ENCODE measurements around the gene C16orf82.

C16orf82 gene

GRCh38 chr16:27025581-27025980 is 41.1 kb upstream of the C16orf82 start:
- no peak for TF ChIP-seq EZH2 (IDR thresholded peaks at IDR 0.05; ENCODE audit: borderline replicate concordance, low read depth, low read length, severe bottlenecking)
- TF ChIP-seq, protein P1, sequence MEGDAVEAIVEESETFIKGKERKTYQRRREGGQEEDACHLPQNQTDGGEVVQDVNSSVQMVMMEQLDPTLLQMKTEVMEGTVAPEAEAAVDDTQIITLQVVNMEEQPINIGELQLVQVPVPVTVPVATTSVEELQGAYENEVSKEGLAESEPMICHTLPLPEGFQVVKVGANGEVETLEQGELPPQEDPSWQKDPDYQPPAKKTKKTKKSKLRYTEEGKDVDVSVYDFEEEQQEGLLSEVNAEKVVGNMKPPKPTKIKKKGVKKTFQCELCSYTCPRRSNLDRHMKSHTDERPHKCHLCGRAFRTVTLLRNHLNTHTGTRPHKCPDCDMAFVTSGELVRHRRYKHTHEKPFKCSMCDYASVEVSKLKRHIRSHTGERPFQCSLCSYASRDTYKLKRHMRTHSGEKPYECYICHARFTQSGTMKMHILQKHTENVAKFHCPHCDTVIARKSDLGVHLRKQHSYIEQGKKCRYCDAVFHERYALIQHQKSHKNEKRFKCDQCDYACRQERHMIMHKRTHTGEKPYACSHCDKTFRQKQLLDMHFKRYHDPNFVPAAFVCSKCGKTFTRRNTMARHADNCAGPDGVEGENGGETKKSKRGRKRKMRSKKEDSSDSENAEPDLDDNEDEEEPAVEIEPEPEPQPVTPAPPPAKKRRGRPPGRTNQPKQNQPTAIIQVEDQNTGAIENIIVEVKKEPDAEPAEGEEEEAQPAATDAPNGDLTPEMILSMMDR (IDR thresholded peaks at IDR 0.05; ENCODE audit: borderline replicate concordance, extremely low read depth, low read length, poor library complexity, severe bottlenecking), result no peak

DNA sequence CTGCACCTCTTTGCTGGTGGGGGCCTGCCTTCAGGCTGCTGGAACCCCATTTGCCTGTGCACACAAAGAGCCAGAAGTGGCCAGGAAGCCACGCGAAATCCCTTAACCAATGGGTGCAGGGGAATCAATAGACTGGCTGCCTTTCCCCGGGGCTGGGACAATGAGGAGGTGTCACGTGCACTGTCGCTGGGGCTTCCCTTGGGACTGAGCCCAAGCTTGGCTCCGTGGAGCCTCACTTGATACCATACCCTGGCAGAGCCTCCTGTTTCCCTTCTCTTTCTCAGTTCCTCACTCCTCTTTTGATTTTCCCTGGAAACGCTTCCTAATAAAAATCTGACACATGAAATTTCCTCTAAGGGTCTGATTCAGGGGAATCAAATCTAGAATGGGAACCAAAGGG is 38.8 kb upstream of the C16orf82 start:
- Histone ChIP-seq H3K79me2 (ENCODE audit: insufficient read depth, low read length) (no peaks in the 10 kb centered on the region), H3K4me2 (ENCODE audit: insufficient read depth, low read length) (no peak overlapping the region), H3K36me3 (ENCODE audit: insufficient read depth, low read length) (no peaks in the 10 kb centered on the region), H3K9me3 (ENCODE audit: insufficient read depth, low read length, severe bottlenecking) (no peaks in the 10 kb centered on the region), H3K9ac (ENCODE audit: low read depth, low read length) (no peak overlapping the region), H3K27ac (ENCODE audit: low read length) (no peak overlapping the region), H3K4me1 (ENCODE audit: insufficient read depth, low read length) (no peaks in the 10 kb centered on the region), H2AFZ (ENCODE audit: low read depth, low read length) (no peak overlapping the region), H3K27me3 (ENCODE audit: insufficient read depth, low read length, poor library complexity) (no peaks in the 10 kb centered on the region), H3K4me3 (ENCODE audit: low read depth in 1 of 2, low read length in 2 of 2) (no peak overlapping the region), H4K20me1 (ENCODE audit: insufficient read depth, low read length) (no peaks in the 10 kb centered on the region)
- TF ChIP-seq, protein P1 (IDR thresholded peaks at IDR 0.05; ENCODE audit: borderline replicate concordance, extremely low read depth, low read length, poor library complexity, severe bottlenecking), result no peak
- no peak for TF ChIP-seq EZH2 (IDR thresholded peaks at IDR 0.05; ENCODE audit: borderline replicate concordance, low read depth, low read length, severe bottlenecking)
- no peak for ATAC-seq (ENCODE audit: insufficient read depth, low read depth)
- DNase-seq, result no peak

More at GRCh38 chr16:27025581-27025980, 41.1 kb upstream of the C16orf82 start:
- no peaks in the 10 kb centered on the region for H3K9me3 ChIP-seq (ENCODE audit: insufficient read depth, low read length, severe bottlenecking)
- H3K27ac ChIP-seq (ENCODE audit: low read length), result no peak overlapping the region
- no peaks in the 10 kb centered on the region for H3K27me3 ChIP-seq (ENCODE audit: insufficient read depth, low read length, poor library complexity)
- no peak overlapping the region for H3K9ac ChIP-seq (ENCODE audit: low read depth, low read length)
- no peaks in the 10 kb centered on the region for H4K20me1 ChIP-seq (ENCODE audit: insufficient read depth, low read length)
- no peak overlapping the region for H2AFZ ChIP-seq (ENCODE audit: low read depth, low read length)
- H3K4me1 ChIP-seq (ENCODE audit: insufficient read depth, low read length), result no peaks in the 10 kb centered on the region
- H3K79me2 ChIP-seq (ENCODE audit: insufficient read depth, low read length), result no peaks in the 10 kb centered on the region
- H3K4me3 ChIP-seq (ENCODE audit: low read depth in 1 of 2, low read length in 2 of 2), result no peak overlapping the region
- DNase-seq, result no peak
- H3K36me3 ChIP-seq (ENCODE audit: insufficient read depth, low read length), result no peaks in the 10 kb centered on the region
- H3K4me2 ChIP-seq (ENCODE audit: insufficient read depth, low read length), result no peak overlapping the region
- no peak for ATAC-seq (ENCODE audit: insufficient read depth, low read depth)

DNA sequence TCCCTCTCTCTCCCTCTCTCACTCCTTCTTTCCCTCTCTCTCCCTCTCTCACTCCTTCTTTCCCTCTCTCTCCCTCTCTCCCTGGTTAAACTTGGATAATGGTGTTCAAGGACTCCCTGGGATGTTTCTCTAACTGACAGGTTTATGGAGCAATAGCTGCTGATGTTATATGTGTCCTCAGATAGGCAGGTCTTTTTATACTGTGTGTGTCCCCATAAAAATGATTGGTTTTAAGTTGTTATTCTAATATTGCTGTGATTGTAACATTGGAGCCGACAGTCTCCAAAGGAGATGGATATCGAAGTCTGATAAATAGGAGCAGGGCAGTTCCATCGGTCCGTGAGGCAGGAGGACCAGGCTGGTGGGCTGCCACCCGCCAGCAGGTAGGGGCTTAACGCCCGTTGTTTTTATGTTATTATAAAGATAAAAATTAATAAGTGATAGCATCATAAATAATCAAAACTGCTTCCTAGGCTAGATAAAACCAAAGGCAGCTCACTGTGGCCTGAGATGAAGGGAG is 38.1 kb upstream of the C16orf82 start:
- Histone ChIP-seq H3K9me3 (ENCODE audit: insufficient read depth, low read length, severe bottlenecking) (no peaks in the 10 kb centered on the region), H3K27ac (ENCODE audit: low read length) (no peak overlapping the region), H3K4me3 (ENCODE audit: low read depth in 1 of 2, low read length in 2 of 2) (no peak overlapping the region), H4K20me1 (ENCODE audit: insufficient read depth, low read length) (no peaks in the 10 kb centered on the region), H3K36me3 (ENCODE audit: insufficient read depth, low read length) (no peaks in the 10 kb centered on the region), H3K9ac (ENCODE audit: low read depth, low read length) (no peak overlapping the region), H3K4me1 (ENCODE audit: insufficient read depth, low read length) (no peaks in the 10 kb centered on the region), H2AFZ (ENCODE audit: low read depth, low read length) (no peak overlapping the region), H3K27me3 (ENCODE audit: insufficient read depth, low read length, poor library complexity) (no peaks in the 10 kb centered on the region), H3K4me2 (ENCODE audit: insufficient read depth, low read length) (no peak overlapping the region), H3K79me2 (ENCODE audit: insufficient read depth, low read length) (no peaks in the 10 kb centered on the region)
- TF ChIP-seq, protein P1 (IDR thresholded peaks at IDR 0.05; ENCODE audit: borderline replicate concordance, extremely low read depth, low read length, poor library complexity, severe bottlenecking), result no peak
- TF ChIP-seq EZH2 (IDR thresholded peaks at IDR 0.05; ENCODE audit: borderline replicate concordance, low read depth, low read length, severe bottlenecking), result no peak
- no peak for DNase-seq
- no peak for ATAC-seq (ENCODE audit: insufficient read depth, low read depth)

DNA sequence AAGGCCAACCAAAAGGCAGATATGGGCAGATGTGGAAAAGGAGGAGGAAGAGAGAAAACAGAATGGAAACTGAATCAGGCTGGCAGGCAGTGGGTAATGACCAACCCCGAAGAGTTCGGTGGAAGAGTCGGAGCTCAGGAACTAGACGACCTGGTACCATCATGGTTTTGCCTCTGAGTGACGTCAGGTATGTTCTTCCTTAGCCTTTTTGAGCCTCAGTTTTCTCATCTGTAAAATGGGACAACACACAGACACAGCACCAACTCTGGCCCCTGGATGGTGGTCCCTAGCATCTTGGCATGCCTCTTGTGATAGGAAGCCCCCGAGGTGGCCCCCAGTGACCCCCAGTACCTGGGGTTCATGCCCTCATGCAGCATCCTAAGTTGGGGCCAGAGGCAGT is 37.2 kb upstream of the C16orf82 start:
- H3K27ac ChIP-seq (ENCODE audit: low read length), result no peak overlapping the region
- H3K27me3 ChIP-seq (ENCODE audit: insufficient read depth, low read length, poor library complexity), result no peaks in the 10 kb centered on the region
- no peak overlapping the region for H3K4me2 ChIP-seq (ENCODE audit: insufficient read depth, low read length)
- DNase-seq (no peak), ATAC-seq (ENCODE audit: insufficient read depth, low read depth) (no peak)
- H3K36me3 ChIP-seq (ENCODE audit: insufficient read depth, low read length), result no peaks in the 10 kb centered on the region
- no peaks in the 10 kb centered on the region for H3K79me2 ChIP-seq (ENCODE audit: insufficient read depth, low read length)
- no peaks in the 10 kb centered on the region for H3K9me3 ChIP-seq (ENCODE audit: insufficient read depth, low read length, severe bottlenecking)
- no peak overlapping the region for H3K9ac ChIP-seq (ENCODE audit: low read depth, low read length)
- no peak overlapping the region for H2AFZ ChIP-seq (ENCODE audit: low read depth, low read length)
- H3K4me1 ChIP-seq (ENCODE audit: insufficient read depth, low read length), result no peaks in the 10 kb centered on the region
- H3K4me3 ChIP-seq (ENCODE audit: low read depth in 1 of 2, low read length in 2 of 2), result no peak overlapping the region
- H4K20me1 ChIP-seq (ENCODE audit: insufficient read depth, low read length), result no peaks in the 10 kb centered on the region
- no peak for TF ChIP-seq EZH2 (IDR thresholded peaks at IDR 0.05; ENCODE audit: borderline replicate concordance, low read depth, low read length, severe bottlenecking)
- TF ChIP-seq, protein P1 (IDR thresholded peaks at IDR 0.05; ENCODE audit: borderline replicate concordance, extremely low read depth, low read length, poor library complexity, severe bottlenecking), result no peak

All from DND-41 (cell line).